Measurements from ENCODE around the gene SEMA3B. TPM values are rescaled to one million over a fixed set of nuclear protein-coding genes. Genes with fewer than 3 reads are reported as not detected.

Gene SEMA3B
- total and polyA plus RNA-seq, 2 donors from 2014 or later = 96.1 to 99.9 TPM

DNA sequence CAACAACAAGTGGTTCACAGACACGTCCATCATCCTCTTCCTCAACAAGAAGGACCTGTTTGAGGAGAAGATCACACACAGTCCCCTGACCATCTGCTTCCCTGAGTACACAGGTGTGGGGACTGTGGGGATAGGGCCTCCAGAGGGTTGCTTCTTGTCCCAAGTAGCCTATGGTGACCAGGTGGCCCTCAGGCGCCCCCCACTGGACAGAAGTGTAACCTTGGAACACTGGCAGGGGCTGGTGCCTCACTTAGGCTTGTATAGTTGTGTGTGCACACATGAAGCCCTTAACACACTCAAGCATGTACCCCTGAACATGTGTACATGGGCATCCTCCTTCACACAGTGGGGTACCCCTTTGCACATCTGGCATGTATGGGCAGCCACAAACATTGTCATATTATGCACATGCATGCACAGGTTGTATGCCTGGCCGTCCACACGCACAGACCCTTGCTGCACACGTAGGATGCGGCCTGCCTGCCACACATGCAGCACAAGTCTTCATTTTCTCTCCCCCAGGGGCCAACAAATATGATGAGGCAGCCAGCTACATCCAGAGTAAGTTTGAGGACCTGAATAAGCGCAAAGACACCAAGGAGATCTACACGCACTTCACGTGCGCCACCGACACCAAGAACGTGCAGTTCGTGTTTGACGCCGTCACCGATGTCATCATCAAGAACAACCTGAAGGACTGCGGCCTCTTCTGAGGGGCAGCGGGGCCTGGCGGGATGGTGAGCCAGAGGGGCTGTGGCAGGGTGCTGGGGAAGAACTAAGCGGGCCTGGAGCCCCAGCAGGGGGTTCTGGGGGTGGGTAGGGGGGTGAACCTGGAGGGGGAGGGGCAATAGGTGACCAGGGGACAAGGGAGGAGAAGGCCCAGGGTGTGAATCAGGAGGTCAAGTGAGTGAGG lies 11.7 kb upstream of the SEMA3B start:
- peaks cover 0 to 21% (median 0%) of the 10 kb centered on the region in 3 donors for H3K4me1 ChIP-seq (ENCODE audit: control insufficient read depth in 2 of 3, insufficient read depth in 2 of 3, low read depth in 1 of 3, low read length in 3 of 3)
- intact Hi-C loops (cut with DNase I) = no loop called here
- H3K27ac ChIP-seq (ENCODE audit: low read depth in 2 of 2, low read length in 2 of 2) = no peak overlapping the region
- no peak overlapping the region for H3K9ac ChIP-seq (ENCODE audit: low read length in 3 of 3)
- no peaks in the 10 kb centered on the region for H3K9me3 ChIP-seq (ENCODE audit: control insufficient read depth in 2 of 3, insufficient read depth in 1 of 3, low read length in 3 of 3)
- FAIRE-seq (no peak), DNase-seq (peak in 3 of 5 donors; percentile 53 to 76 (median 59))
- no peaks in the 10 kb centered on the region for H3K27me3 ChIP-seq (ENCODE audit: control insufficient read depth, insufficient read depth, low read length)
- peaks cover 4 to 30% (median 20%) of the 10 kb centered on the region in 3 donors for H3K36me3 ChIP-seq (ENCODE audit: control insufficient read depth in 2 of 3, insufficient read depth in 3 of 3, low read length in 3 of 3)
- peak; percentile 38 for TF ChIP-seq CTCF (IDR thresholded peaks at IDR 0.05; ENCODE audit: borderline replicate concordance, extremely low read depth, insufficient read depth)
- no peak overlapping the region for H3K4me3 ChIP-seq (ENCODE audit: low read length in 3 of 3)

DNA sequence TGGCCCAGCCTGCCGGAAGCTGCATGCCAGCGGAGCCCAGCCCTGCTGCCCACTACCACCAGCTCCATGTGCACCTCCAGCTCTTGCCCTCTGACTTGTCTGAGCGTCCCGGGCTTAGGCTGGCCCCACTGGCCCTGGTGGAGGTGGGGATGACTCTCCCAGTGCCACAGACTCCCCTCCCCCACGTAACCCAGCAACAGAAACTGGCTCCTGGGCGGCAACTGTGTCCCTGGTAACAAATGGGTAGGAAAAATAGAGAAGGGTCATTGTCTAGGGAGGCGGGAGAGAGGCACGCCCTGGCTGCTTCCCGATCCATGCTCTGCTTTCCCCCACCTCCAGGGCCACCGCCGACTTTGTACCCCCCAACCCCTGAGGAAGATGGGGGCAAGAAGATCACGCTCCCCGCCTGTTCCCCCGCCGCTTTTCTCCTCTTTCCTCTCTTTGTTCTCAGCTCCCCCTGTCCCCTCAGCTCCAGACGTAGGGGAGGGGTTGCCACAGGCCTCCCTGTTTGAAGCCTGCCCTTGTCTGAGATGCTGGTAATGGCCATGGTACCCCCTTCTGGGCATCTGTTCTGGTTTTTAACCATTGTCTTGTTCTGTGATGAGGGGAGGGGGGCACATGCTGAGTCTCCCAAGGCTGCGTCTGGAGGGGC lies 10.8 kb upstream of the SEMA3B start:
- H3K4me3 ChIP-seq (ENCODE audit: low read length in 3 of 3) = no peak overlapping the region
- H3K4me1 ChIP-seq (ENCODE audit: control insufficient read depth in 2 of 3, insufficient read depth in 2 of 3, low read depth in 1 of 3, low read length in 3 of 3) = peaks cover 0 to 21% (median 0%) of the 10 kb centered on the region in 3 donors
- no peaks in the 10 kb centered on the region for H3K9me3 ChIP-seq (ENCODE audit: control insufficient read depth in 2 of 3, insufficient read depth in 1 of 3, low read length in 3 of 3)
- H3K27me3 ChIP-seq (ENCODE audit: control insufficient read depth, insufficient read depth, low read length) = no peaks in the 10 kb centered on the region
- FAIRE-seq (no peak), DNase-seq (peak in 2 of 5 donors; percentile 22 to 71)
- peak overlapping the region in 1 of 2 donors; percentile 28 for H3K27ac ChIP-seq (ENCODE audit: low read depth in 2 of 2, low read length in 2 of 2)
- H3K9ac ChIP-seq (ENCODE audit: low read length in 3 of 3) = no peak overlapping the region
- intact Hi-C loops (cut with DNase I) = no loop called here
- peaks cover 4 to 30% (median 14%) of the 10 kb centered on the region in 3 donors for H3K36me3 ChIP-seq (ENCODE audit: control insufficient read depth in 2 of 3, insufficient read depth in 3 of 3, low read length in 3 of 3)
- TF ChIP-seq CTCF (IDR thresholded peaks at IDR 0.05; ENCODE audit: borderline replicate concordance, extremely low read depth, insufficient read depth) = no peak

DNA sequence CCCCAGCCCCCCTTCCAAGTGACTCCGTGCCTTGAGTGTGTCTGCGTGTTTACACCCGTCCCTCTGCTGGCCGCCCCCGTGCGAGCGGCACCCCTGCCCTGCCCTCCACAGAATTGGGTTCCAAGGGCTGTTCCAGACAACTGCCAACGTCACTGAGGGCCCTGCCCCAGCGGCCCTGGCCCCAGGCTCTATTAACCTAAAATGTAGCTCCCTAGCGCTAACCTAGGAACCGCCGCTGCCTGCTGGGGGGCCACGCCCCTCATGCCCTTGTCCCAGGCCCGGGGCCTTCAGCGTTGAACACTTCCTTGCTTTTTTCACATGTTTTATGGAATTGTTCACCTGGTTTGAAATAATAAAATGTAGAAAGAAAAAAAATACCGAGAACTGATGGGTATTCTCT lies 10.0 kb upstream of the SEMA3B start:
- FAIRE-seq = no peak
- H3K36me3 ChIP-seq (ENCODE audit: control insufficient read depth in 2 of 3, insufficient read depth in 3 of 3, low read length in 3 of 3) = peaks cover 4 to 27% (median 13%) of the 10 kb centered on the region in 3 donors

More for the DNA sequence above, 10.0 kb upstream of the SEMA3B start:
- peaks cover 0 to 21% (median 0%) of the 10 kb centered on the region in 3 donors for H3K4me1 ChIP-seq (ENCODE audit: control insufficient read depth in 2 of 3, insufficient read depth in 2 of 3, low read depth in 1 of 3, low read length in 3 of 3)
- DNase-seq = peak in 1 of 5 donors; percentile 74
- H3K9ac ChIP-seq (ENCODE audit: low read length in 3 of 3) = no peak overlapping the region
- no peak for TF ChIP-seq CTCF (IDR thresholded peaks at IDR 0.05; ENCODE audit: borderline replicate concordance, extremely low read depth, insufficient read depth)
- no peak overlapping the region for H3K4me3 ChIP-seq (ENCODE audit: low read length in 3 of 3)
- intact Hi-C loops (cut with DNase I) = no loop called here
- no peaks in the 10 kb centered on the region for H3K27me3 ChIP-seq (ENCODE audit: control insufficient read depth, insufficient read depth, low read length)
- H3K9me3 ChIP-seq (ENCODE audit: control insufficient read depth in 2 of 3, insufficient read depth in 1 of 3, low read length in 3 of 3) = no peaks in the 10 kb centered on the region
- H3K27ac ChIP-seq (ENCODE audit: low read depth in 2 of 2, low read length in 2 of 2) = peak overlapping the region in 1 of 2 donors; percentile 92
